ENCODE results near the gene SCARB1.

- TF ChIP-seq, protein P1, sequence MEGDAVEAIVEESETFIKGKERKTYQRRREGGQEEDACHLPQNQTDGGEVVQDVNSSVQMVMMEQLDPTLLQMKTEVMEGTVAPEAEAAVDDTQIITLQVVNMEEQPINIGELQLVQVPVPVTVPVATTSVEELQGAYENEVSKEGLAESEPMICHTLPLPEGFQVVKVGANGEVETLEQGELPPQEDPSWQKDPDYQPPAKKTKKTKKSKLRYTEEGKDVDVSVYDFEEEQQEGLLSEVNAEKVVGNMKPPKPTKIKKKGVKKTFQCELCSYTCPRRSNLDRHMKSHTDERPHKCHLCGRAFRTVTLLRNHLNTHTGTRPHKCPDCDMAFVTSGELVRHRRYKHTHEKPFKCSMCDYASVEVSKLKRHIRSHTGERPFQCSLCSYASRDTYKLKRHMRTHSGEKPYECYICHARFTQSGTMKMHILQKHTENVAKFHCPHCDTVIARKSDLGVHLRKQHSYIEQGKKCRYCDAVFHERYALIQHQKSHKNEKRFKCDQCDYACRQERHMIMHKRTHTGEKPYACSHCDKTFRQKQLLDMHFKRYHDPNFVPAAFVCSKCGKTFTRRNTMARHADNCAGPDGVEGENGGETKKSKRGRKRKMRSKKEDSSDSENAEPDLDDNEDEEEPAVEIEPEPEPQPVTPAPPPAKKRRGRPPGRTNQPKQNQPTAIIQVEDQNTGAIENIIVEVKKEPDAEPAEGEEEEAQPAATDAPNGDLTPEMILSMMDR (conservative IDR thresholded peaks at IDR 0.05; ENCODE audit: low read depth in 2 of 2): no peak
- TF ChIP-seq EZH2 (IDR thresholded peaks at IDR 0.05; ENCODE audit: low read depth, unreplicated experiment): no peak
- no peak for TF ChIP-seq ZNF331 (CRISPR knock-in tag; IDR thresholded peaks at IDR 0.05; ENCODE audit: low read depth)
- no peak for TF ChIP-seq EZH2phosphoT487 (IDR thresholded peaks at IDR 0.05; ENCODE audit: unreplicated experiment)
- TF ChIP-seq ETS1 (IDR thresholded peaks at IDR 0.05): no peak
- TF ChIP-seq CREB1 (CRISPR knock-in tag; IDR thresholded peaks at IDR 0.05; ENCODE audit: low read depth): no peak
- TF ChIP-seq, protein P2, sequence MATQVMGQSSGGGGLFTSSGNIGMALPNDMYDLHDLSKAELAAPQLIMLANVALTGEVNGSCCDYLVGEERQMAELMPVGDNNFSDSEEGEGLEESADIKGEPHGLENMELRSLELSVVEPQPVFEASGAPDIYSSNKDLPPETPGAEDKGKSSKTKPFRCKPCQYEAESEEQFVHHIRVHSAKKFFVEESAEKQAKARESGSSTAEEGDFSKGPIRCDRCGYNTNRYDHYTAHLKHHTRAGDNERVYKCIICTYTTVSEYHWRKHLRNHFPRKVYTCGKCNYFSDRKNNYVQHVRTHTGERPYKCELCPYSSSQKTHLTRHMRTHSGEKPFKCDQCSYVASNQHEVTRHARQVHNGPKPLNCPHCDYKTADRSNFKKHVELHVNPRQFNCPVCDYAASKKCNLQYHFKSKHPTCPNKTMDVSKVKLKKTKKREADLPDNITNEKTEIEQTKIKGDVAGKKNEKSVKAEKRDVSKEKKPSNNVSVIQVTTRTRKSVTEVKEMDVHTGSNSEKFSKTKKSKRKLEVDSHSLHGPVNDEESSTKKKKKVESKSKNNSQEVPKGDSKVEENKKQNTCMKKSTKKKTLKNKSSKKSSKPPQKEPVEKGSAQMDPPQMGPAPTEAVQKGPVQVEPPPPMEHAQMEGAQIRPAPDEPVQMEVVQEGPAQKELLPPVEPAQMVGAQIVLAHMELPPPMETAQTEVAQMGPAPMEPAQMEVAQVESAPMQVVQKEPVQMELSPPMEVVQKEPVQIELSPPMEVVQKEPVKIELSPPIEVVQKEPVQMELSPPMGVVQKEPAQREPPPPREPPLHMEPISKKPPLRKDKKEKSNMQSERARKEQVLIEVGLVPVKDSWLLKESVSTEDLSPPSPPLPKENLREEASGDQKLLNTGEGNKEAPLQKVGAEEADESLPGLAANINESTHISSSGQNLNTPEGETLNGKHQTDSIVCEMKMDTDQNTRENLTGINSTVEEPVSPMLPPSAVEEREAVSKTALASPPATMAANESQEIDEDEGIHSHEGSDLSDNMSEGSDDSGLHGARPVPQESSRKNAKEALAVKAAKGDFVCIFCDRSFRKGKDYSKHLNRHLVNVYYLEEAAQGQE (IDR thresholded peaks at IDR 0.05; ENCODE audit: unreplicated experiment): no peak
- TF ChIP-seq POLR2AphosphoS5 (IDR thresholded peaks at IDR 0.05; ENCODE audit: low read depth): no peak
- TF ChIP-seq, protein P3, sequence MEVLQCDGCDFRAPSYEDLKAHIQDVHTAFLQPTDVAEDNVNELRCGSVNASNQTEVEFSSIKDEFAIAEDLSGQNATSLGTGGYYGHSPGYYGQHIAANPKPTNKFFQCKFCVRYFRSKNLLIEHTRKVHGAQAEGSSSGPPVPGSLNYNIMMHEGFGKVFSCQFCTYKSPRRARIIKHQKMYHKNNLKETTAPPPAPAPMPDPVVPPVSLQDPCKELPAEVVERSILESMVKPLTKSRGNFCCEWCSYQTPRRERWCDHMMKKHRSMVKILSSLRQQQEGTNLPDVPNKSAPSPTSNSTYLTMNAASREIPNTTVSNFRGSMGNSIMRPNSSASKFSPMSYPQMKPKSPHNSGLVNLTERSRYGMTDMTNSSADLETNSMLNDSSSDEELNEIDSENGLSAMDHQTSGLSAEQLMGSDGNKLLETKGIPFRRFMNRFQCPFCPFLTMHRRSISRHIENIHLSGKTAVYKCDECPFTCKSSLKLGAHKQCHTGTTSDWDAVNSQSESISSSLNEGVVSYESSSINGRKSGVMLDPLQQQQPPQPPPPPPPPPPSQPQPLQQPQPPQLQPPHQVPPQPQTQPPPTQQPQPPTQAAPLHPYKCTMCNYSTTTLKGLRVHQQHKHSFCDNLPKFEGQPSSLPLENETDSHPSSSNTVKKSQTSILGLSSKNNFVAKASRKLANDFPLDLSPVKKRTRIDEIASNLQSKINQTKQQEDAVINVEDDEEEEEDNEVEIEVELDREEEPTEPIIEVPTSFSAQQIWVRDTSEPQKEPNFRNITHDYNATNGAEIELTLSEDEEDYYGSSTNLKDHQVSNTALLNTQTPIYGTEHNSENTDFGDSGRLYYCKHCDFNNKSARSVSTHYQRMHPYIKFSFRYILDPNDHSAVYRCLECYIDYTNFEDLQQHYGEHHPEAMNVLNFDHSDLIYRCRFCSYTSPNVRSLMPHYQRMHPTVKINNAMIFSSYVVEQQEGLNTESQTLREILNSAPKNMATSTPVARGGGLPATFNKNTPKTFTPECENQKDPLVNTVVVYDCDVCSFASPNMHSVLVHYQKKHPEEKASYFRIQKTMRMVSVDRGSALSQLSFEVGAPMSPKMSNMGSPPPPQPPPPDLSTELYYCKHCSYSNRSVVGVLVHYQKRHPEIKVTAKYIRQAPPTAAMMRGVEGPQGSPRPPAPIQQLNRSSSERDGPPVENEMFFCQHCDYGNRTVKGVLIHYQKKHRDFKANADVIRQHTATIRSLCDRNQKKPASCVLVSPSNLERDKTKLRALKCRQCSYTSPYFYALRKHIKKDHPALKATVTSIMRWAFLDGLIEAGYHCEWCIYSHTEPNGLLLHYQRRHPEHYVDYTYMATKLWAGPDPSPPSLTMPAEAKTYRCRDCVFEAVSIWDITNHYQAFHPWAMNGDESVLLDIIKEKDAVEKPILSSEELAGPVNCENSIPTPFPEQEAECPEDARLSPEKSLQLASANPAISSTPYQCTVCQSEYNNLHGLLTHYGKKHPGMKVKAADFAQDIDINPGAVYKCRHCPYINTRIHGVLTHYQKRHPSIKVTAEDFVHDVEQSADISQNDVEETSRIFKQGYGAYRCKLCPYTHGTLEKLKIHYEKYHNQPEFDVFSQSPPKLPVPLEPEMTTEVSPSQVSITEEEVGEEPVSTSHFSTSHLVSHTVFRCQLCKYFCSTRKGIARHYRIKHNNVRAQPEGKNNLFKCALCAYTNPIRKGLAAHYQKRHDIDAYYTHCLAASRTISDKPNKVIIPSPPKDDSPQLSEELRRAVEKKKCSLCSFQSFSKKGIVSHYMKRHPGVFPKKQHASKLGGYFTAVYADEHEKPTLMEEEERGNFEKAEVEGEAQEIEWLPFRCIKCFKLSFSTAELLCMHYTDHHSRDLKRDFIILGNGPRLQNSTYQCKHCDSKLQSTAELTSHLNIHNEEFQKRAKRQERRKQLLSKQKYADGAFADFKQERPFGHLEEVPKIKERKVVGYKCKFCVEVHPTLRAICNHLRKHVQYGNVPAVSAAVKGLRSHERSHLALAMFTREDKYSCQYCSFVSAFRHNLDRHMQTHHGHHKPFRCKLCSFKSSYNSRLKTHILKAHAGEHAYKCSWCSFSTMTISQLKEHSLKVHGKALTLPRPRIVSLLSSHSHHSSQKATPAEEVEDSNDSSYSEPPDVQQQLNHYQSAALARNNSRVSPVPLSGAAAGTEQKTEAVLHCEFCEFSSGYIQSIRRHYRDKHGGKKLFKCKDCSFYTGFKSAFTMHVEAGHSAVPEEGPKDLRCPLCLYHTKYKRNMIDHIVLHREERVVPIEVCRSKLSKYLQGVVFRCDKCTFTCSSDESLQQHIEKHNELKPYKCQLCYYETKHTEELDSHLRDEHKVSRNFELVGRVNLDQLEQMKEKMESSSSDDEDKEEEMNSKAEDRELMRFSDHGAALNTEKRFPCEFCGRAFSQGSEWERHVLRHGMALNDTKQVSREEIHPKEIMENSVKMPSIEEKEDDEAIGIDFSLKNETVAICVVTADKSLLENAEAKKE (CRISPR knock-in tag; IDR thresholded peaks at IDR 0.05): no peak
- TF ChIP-seq JUNB (IDR thresholded peaks at IDR 0.05; ENCODE audit: unreplicated experiment): no peak
- no peak for TF ChIP-seq STAT1 (IDR thresholded peaks at IDR 0.05; ENCODE audit: unreplicated experiment)
- no peak for TF ChIP-seq ZNF114 (CRISPR knock-in tag; IDR thresholded peaks at IDR 0.05)
- no peak for TF ChIP-seq NANOG (IDR thresholded peaks at IDR 0.05; ENCODE audit: borderline replicate concordance)
These were observed 33.9 kb downstream of the SCARB1 start for GRCh38 chr12:124829708-124830304.

Data from GM23338 (cell line).